SK-N-SH treated with all-trans-retinoic acid at 6 μM for 48 hours (cell line): ENCODE results near the gene ZNF511.

Experiments
- ARNTL ChIP-seq: fragments of 450-650 bp; formaldehyde crosslinking; IDR thresholded peaks from 2 replicates; pipeline ENCODE4 v1.5.0; 2020; ENCODE audit warnings: low read depth, mild to moderate bottlenecking, moderate library complexity, borderline replicate concordance
- CSRNP3 ChIP-seq: fragments of 250-450 bp; sonication (Bioruptor Pico); IDR thresholded peaks from 2 replicates; pipeline ENCODE4 v1.5.1; 2021; ENCODE audit warnings: mild to moderate bottlenecking, moderate library complexity
- ESRRG ChIP-seq: fragments of 250-450 bp; sonication (Bioruptor Pico); IDR thresholded peaks from 2 replicates; pipeline ENCODE4 v1.6.1; 2021; ENCODE audit warnings: mild to moderate bottlenecking
- TOX ChIP-seq: fragments of 250-450 bp; sonication (Bioruptor Pico); IDR thresholded peaks from 2 replicates; pipeline ENCODE4 v1.8.0; 2021; ENCODE audit warnings: mild to moderate bottlenecking, moderate library complexity, borderline replicate concordance
- ZFP30 ChIP-seq: fragments of 450-650 bp; formaldehyde crosslinking; IDR thresholded peaks from 2 replicates; pipeline ENCODE4 v1.5.0; 2022; ENCODE audit warnings: mild to moderate bottlenecking, moderate library complexity
- ZNF70 ChIP-seq: fragments of 450-650 bp; formaldehyde crosslinking; IDR thresholded peaks from 2 replicates; pipeline ENCODE4 v1.5.0; 2020; ENCODE audit warnings: mild to moderate bottlenecking, moderate library complexity
- TF ChIP-seq, protein P1 (sequence below): fragments of 250-450 bp; sonication (Bioruptor Pico); IDR thresholded peaks from 2 replicates; pipeline ENCODE4 v1.8.0; 2020; ENCODE audit warnings: mild to moderate bottlenecking, moderate library complexity, borderline replicate concordance

DNA sequence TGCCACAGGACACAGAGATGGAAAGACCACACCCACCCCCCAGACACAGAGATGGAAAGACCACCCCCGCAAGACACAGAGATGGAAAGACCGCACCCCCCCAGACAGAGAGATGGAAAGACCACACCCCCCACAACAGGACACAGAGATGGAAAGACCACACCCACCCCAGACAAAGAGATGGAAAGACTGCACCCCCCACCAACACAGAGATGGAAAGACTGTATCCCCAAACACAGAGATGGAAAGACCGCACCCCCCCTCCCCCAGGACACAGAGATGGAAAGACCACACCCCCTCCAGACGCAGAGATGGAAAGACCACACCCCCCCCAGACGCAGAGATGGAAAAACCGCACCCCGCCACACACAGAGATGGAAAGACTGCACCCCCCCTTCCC lies 8.0 kb downstream of the ZNF511 start:
- no peak for TF ChIP-seq ARNTL (CRISPR knock-in tag)
- TF ChIP-seq CSRNP3 (CRISPR knock-in tag), result no peak
- TF ChIP-seq ZFP30 (CRISPR knock-in tag), result no peak
- TF ChIP-seq TOX (CRISPR knock-in tag), result no peak
- no peak for TF ChIP-seq ZNF70
- no peak for TF ChIP-seq ESRRG
- TF ChIP-seq, protein P1, sequence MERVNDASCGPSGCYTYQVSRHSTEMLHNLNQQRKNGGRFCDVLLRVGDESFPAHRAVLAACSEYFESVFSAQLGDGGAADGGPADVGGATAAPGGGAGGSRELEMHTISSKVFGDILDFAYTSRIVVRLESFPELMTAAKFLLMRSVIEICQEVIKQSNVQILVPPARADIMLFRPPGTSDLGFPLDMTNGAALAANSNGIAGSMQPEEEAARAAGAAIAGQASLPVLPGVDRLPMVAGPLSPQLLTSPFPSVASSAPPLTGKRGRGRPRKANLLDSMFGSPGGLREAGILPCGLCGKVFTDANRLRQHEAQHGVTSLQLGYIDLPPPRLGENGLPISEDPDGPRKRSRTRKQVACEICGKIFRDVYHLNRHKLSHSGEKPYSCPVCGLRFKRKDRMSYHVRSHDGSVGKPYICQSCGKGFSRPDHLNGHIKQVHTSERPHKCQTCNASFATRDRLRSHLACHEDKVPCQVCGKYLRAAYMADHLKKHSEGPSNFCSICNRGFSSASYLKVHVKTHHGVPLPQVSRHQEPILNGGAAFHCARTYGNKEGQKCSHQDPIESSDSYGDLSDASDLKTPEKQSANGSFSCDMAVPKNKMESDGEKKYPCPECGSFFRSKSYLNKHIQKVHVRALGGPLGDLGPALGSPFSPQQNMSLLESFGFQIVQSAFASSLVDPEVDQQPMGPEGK (CRISPR knock-in tag), result no peak
